ENCODE data around the gene PRPF8.

GRCh38 chr17:1709971-1710806 lies 25.5 kb upstream of the PRPF8 start, which contains the start of gene TLCD2:
- peak in 1 of 2 donors; percentile 14 for TF ChIP-seq POLR2A (IDR thresholded peaks at IDR 0.05)
- TF ChIP-seq CTCF (IDR thresholded peaks at IDR 0.05): peak in 1 of 5 experiments; percentile 15
